ENCODE results near the gene PDCL2.

DNA sequence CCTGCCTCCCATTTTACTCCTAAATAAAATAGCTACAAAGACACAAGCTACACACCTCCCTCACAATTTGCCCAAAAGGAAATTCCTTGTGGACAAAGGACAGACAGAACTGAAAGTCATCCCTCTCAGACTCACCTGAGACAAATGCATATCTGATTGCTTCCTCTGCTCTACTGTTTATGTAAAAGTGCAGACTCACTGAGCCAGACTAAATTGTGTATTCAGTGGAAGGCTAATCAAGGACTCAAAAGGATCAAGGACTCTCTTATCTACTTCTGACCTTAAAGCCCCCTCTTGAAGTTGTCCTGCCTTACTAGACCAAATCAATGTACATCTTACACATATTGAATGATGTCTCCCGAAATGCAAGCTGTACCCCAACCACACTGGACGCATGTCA lies 3.9 kb downstream of the PDCL2 start:
- TF ChIP-seq UBTF (IDR thresholded peaks at IDR 0.05; ENCODE audit: borderline replicate concordance in 1 of 2, low read depth in 2 of 2, low read length in 2 of 2) (no peak), KDM5B (IDR thresholded peaks at IDR 0.05; ENCODE audit: insufficient replicate concordance, low read depth, low read length) (no peak), POLR2AphosphoS2 (IDR thresholded peaks at IDR 0.05; ENCODE audit: low read length) (no peak), SP2 (IDR thresholded peaks at IDR 0.05; ENCODE audit: extremely low read depth, low read depth, low read length, poor library complexity, severe bottlenecking) (no peak), MIER1 (IDR thresholded peaks at IDR 0.05; ENCODE audit: low read depth) (no peak), XRCC5 (IDR thresholded peaks at IDR 0.05; ENCODE audit: low read depth, low read length) (no peak), ELF4 (CRISPR knock-in tag; IDR thresholded peaks at IDR 0.05) (no peak), CEBPB (tag; IDR thresholded peaks at IDR 0.05) (no peak)
- TF ChIP-seq, protein P1, sequence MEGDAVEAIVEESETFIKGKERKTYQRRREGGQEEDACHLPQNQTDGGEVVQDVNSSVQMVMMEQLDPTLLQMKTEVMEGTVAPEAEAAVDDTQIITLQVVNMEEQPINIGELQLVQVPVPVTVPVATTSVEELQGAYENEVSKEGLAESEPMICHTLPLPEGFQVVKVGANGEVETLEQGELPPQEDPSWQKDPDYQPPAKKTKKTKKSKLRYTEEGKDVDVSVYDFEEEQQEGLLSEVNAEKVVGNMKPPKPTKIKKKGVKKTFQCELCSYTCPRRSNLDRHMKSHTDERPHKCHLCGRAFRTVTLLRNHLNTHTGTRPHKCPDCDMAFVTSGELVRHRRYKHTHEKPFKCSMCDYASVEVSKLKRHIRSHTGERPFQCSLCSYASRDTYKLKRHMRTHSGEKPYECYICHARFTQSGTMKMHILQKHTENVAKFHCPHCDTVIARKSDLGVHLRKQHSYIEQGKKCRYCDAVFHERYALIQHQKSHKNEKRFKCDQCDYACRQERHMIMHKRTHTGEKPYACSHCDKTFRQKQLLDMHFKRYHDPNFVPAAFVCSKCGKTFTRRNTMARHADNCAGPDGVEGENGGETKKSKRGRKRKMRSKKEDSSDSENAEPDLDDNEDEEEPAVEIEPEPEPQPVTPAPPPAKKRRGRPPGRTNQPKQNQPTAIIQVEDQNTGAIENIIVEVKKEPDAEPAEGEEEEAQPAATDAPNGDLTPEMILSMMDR (IDR thresholded peaks at IDR 0.05 in 2 of 3, conservative IDR thresholded peaks at IDR 0.05 in 1 of 3; ENCODE audit: insufficient read depth in 2 of 3, low read depth in 1 of 3, low read length in 3 of 3): no peak

All from K562 (cell line).